DND-41 (cell line): Measurements from ENCODE around the gene HTR2A.

ENCODE experiments used
- ATAC-seq: fragments of 200-7000 bp; cut with Tn5 transposase; 3 replicates; pipeline ENCODE4 v1.9.1; 2021; ENCODE audit warnings: low read depth; ENCODE audit not compliant: insufficient read depth
- DNase-seq: peaks from one replicate; pipeline ENCODE4 v3.0.0-alpha.2; 2020
- H2AFZ ChIP-seq: 2 replicates; pipeline ENCODE4 v1.6.0; 2012; ENCODE audit warnings: low read depth, low read length
- H3K27ac ChIP-seq: 2 replicates; pipeline ENCODE4 v1.5.1; 2012; ENCODE audit warnings: low read length, inconsistent platforms
- H3K27me3 ChIP-seq: fragments of 200-600 bp; sonication (generic); 2 replicates; pipeline ENCODE4 v1.6.0; 2012; ENCODE audit warnings: low read length, mild to moderate bottlenecking, inconsistent platforms; ENCODE audit not compliant: insufficient read depth, poor library complexity
- H3K36me3 ChIP-seq: 2 replicates; pipeline ENCODE4 v1.5.1; 2012; ENCODE audit warnings: low read length, inconsistent platforms; ENCODE audit not compliant: insufficient read depth
- H3K4me1 ChIP-seq: 2 replicates; pipeline ENCODE4 v1.5.1; 2012; ENCODE audit warnings: mild to moderate bottlenecking, low read length; ENCODE audit not compliant: insufficient read depth
- H3K4me2 ChIP-seq: 2 replicates; pipeline ENCODE4 v1.6.0; 2012; ENCODE audit warnings: mild to moderate bottlenecking, moderate library complexity, low read length, inconsistent platforms; ENCODE audit not compliant: insufficient read depth
- H3K4me3 ChIP-seq, 2 experiments: fragments of 200-600 bp in 1 of 2; shearing (Covaris generic) in 1 of 2; 2 replicates each; pipeline ENCODE4 v1.5.1; 2012 to 2016; ENCODE audit warnings: inconsistent platforms in 2 of 2, low read length in 2 of 2, mild to moderate bottlenecking in 2 of 2, low read depth in 1 of 2, moderate library complexity in 1 of 2
- H3K79me2 ChIP-seq: 2 replicates; pipeline ENCODE4 v1.6.0; 2012; ENCODE audit warnings: low read length, inconsistent platforms; ENCODE audit not compliant: insufficient read depth
- H3K9ac ChIP-seq: 2 replicates; pipeline ENCODE4 v1.6.0; 2012; ENCODE audit warnings: low read depth, mild to moderate bottlenecking, inconsistent platforms, low read length, moderate library complexity
- H3K9me3 ChIP-seq: 2 replicates; pipeline ENCODE4 v1.5.1; 2012; ENCODE audit warnings: low read length, moderate library complexity, mild to moderate bottlenecking, inconsistent platforms; ENCODE audit not compliant: insufficient read depth, severe bottlenecking
- H4K20me1 ChIP-seq: 2 replicates; pipeline ENCODE4 v1.6.0; 2012; ENCODE audit warnings: low read length; ENCODE audit not compliant: insufficient read depth
- CTCF ChIP-seq: IDR thresholded peaks from 2 replicates; pipeline ENCODE4 v1.5.1; 2012; ENCODE audit warnings: borderline replicate concordance, low read length, moderate library complexity, mild to moderate bottlenecking; ENCODE audit not compliant: poor library complexity, severe bottlenecking; ENCODE audit errors: extremely low read depth
- EZH2 ChIP-seq: IDR thresholded peaks from 3 replicates; pipeline ENCODE4 v1.6.1; 2012; ENCODE audit warnings: borderline replicate concordance, low read depth, mild to moderate bottlenecking, moderate library complexity, low read length, inconsistent platforms; ENCODE audit not compliant: severe bottlenecking

HTR2A gene

GRCh38 chr13:46817838-46818476 lies 78.9 kb downstream of the HTR2A start:
- ATAC-seq (no peak), DNase-seq (no peak)
- Histone ChIP-seq H3K4me1 (no peaks in the 10 kb centered on the region), H3K79me2 (no peaks in the 10 kb centered on the region), H3K36me3 (no peaks in the 10 kb centered on the region), H3K4me3 (no peak overlapping the region), H3K4me2 (no peak overlapping the region), H2AFZ (no peak overlapping the region), H3K9me3 (peaks cover under 1% of the 10 kb centered on the region), H3K27ac (no peak overlapping the region), H3K27me3 (peaks cover 10% of the 10 kb centered on the region), H3K9ac (no peak overlapping the region), H4K20me1 (no peaks in the 10 kb centered on the region)
- no peak for TF ChIP-seq CTCF
- no peak for TF ChIP-seq EZH2

- no peaks in the 10 kb centered on the region for H4K20me1 ChIP-seq
- H3K9me3 ChIP-seq: peaks cover 10% of the 10 kb centered on the region
- no peak overlapping the region for H3K4me3 ChIP-seq
- H3K4me1 ChIP-seq: no peaks in the 10 kb centered on the region
- ATAC-seq: no peak
- H3K79me2 ChIP-seq: no peaks in the 10 kb centered on the region
- no peaks in the 10 kb centered on the region for H3K36me3 ChIP-seq
- H3K27ac ChIP-seq: no peak overlapping the region
- peaks cover 3% of the 10 kb centered on the region for H3K27me3 ChIP-seq
- no peak overlapping the region for H2AFZ ChIP-seq
- H3K4me2 ChIP-seq: no peak overlapping the region
- no peak for DNase-seq
- no peak for TF ChIP-seq CTCF
- TF ChIP-seq EZH2: no peak
- no peak overlapping the region for H3K9ac ChIP-seq
These were observed 79.8 kb downstream of the HTR2A start for GRCh38 chr13:46817095-46817494.

- peaks cover 16% of the 10 kb centered on the region for H3K9me3 ChIP-seq
- DNase-seq (no peak), ATAC-seq (no peak; the same call in 2 of the 3 replicates)
- no peak overlapping the region for H3K27ac ChIP-seq
- no peaks in the 10 kb centered on the region for H4K20me1 ChIP-seq
- TF ChIP-seq CTCF (no peak), EZH2 (no peak)
- no peaks in the 10 kb centered on the region for H3K4me1 ChIP-seq
- no peak overlapping the region for H2AFZ ChIP-seq
- H3K4me3 ChIP-seq: no peak overlapping the region
- H3K27me3 ChIP-seq: peaks cover 3% of the 10 kb centered on the region
- no peaks in the 10 kb centered on the region for H3K36me3 ChIP-seq
- H3K9ac ChIP-seq: no peak overlapping the region
- no peaks in the 10 kb centered on the region for H3K79me2 ChIP-seq
- no peak overlapping the region for H3K4me2 ChIP-seq
These were observed 80.5 kb downstream of the HTR2A start for GRCh38 chr13:46816371-46816770.
